Vagina (tissue), 2 donors: Measurements from ENCODE around the gene MAD1L1. TPM values are rescaled to one million over a fixed set of nuclear protein-coding genes. Genes with fewer than 3 reads are reported as not detected.

Source experiments
- DNase-seq, 2 donors: peaks; one replicate each; pipeline ENCODE4 v3.0.0-alpha.2; 2017; ENCODE audit errors: extremely low spot score in 2 of 2
- H3K27ac ChIP-seq: fragments of 200-600 bp; sonication (generic); one replicate; pipeline ENCODE4 v1.5.1; 2019
- H3K27me3 ChIP-seq: fragments of 200-600 bp; sonication (generic); one replicate; pipeline ENCODE4 v1.5.1; 2019
- H3K36me3 ChIP-seq, 2 donors: fragments of 200-600 bp; sonication (generic); one replicate each; pipeline ENCODE4 v1.5.1; 2017 to 2019
- H3K4me1 ChIP-seq: fragments of 200-600 bp; sonication (generic); one replicate; pipeline ENCODE4 v1.5.1; 2019
- H3K4me3 ChIP-seq, 2 donors: fragments of 200-600 bp; sonication (generic); 1 replicate in 1 of 2; 2 replicates in 1 of 2; pipeline ENCODE4 v1.5.1; 2016 to 2019
- H3K9me3 ChIP-seq: fragments of 200-600 bp; sonication (generic); one replicate; pipeline ENCODE4 v1.5.1; 2019
- POLR2A ChIP-seq, 2 donors: fragments of 450-650 bp; IDR thresholded peaks; one replicate each; pipeline ENCODE4 v1.6.1; 2017; ENCODE audit warnings: antibody characterized with exemption in 2 of 2, mild to moderate bottlenecking in 2 of 2, moderate library complexity in 2 of 2
- POLR2AphosphoS5 ChIP-seq, 2 donors: sonication (generic); formaldehyde crosslinking; IDR thresholded peaks; one replicate each; pipeline ENCODE4 v1.9.0; 2017; ENCODE audit warnings: antibody characterized with exemption in 2 of 2, mild to moderate bottlenecking in 2 of 2, low read depth in 1 of 2; ENCODE audit not compliant: insufficient read depth in 1 of 2
- intact Hi-C: fragments of 100-400 bp; cut with DNase I; formaldehyde crosslinking; loops from one replicate; pipeline ENCODE4 v1.15.1; 2023
- total RNA-seq: library from RNA; depleted of rRNA; stranded (reverse); fragments of >200 nt; gene quantifications from one replicate; pipeline ENCODE4 v1.2.3, GENCODE V29; 2016
- TF ChIP-seq, protein P1 (sequence below), 3 experiments: fragments of 450-650 bp in 2 of 3; fragments of 200-600 bp in 1 of 3; sonication (generic) in 1 of 3; IDR thresholded peaks; one replicate each; pipeline ENCODE4 v1.5.1; 2017 to 2019; ENCODE audit warnings: antibody characterized with exemption in 3 of 3, mild to moderate bottlenecking in 2 of 3, moderate library complexity in 2 of 3

The MAD1L1 gene
- total RNA-seq, 1 donor from 2014 or later = 62.4 TPM

DNA sequence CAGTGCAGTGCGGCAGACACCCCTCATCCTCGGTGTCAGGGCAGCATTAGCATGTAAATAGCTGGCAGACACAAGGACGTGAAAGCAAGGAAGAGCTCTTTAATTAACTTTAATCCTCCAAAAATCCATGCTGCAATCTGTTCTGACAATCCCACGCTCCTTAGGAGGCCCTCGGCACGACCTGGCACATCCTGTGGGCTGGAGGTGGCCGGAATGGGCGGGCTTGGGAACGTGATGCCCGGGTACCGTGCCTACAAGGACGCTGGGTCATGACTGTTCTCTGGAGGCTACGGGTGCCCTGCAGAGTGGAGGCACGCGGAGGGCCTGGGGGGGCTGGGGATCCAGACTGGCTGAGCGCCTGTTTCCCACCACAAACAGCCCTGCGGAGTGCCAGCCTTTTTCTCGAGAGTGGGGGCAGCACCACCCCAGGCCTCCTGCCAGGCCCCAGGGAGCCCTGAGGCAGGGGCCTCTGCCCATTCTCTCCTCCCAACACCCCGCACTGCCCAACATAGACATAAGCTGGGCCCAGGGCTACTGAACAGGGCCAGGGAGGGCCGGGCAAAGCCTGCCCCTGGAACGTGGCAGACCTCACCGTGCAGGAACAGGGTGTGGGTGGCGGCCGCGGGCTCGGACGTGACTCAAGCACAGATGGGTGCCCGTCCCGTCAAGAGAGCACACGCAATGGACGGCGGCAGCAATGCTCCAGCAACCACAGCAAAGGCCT is 189.3 kb downstream of the MAD1L1 start:
- DNase-seq = no peak
- no peaks in the 10 kb centered on the region for H3K4me1 ChIP-seq
- no peak overlapping the region for H3K27ac ChIP-seq
- intact Hi-C loops = no loop called here
- no peaks in the 10 kb centered on the region for H3K27me3 ChIP-seq
- no peaks in the 10 kb centered on the region for H3K36me3 ChIP-seq
- TF ChIP-seq, protein P1, sequence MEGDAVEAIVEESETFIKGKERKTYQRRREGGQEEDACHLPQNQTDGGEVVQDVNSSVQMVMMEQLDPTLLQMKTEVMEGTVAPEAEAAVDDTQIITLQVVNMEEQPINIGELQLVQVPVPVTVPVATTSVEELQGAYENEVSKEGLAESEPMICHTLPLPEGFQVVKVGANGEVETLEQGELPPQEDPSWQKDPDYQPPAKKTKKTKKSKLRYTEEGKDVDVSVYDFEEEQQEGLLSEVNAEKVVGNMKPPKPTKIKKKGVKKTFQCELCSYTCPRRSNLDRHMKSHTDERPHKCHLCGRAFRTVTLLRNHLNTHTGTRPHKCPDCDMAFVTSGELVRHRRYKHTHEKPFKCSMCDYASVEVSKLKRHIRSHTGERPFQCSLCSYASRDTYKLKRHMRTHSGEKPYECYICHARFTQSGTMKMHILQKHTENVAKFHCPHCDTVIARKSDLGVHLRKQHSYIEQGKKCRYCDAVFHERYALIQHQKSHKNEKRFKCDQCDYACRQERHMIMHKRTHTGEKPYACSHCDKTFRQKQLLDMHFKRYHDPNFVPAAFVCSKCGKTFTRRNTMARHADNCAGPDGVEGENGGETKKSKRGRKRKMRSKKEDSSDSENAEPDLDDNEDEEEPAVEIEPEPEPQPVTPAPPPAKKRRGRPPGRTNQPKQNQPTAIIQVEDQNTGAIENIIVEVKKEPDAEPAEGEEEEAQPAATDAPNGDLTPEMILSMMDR (IDR thresholded peaks at IDR 0.05) = no peak
- no peak for TF ChIP-seq POLR2AphosphoS5 (IDR thresholded peaks at IDR 0.05; ENCODE audit: insufficient read depth in 1 of 2, low read depth in 1 of 2)
- no peak for TF ChIP-seq POLR2A (IDR thresholded peaks at IDR 0.05)
- H3K4me3 ChIP-seq = no peak overlapping the region
- no peaks in the 10 kb centered on the region for H3K9me3 ChIP-seq

DNA sequence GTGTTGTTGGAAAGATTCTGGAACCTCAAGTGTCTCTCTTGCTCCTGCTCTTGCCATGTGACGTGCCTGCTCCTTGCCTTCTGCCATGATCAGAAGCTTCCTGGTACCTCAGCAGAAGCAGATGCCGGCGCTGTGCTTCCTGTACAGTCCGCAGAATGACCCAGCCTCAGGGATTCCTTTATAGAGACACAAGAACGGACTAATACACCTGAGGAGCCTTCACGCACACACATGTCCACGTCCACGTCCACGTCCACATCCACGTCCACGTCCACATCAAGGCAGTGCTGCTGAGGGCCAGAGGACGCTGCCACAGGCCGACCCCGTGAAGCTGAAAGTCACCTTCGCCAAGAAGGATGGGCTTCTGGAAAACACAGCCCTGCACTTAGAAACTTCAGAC is 190.1 kb downstream of the MAD1L1 start:
- Histone ChIP-seq H3K9me3 (no peaks in the 10 kb centered on the region), H3K36me3 (no peaks in the 10 kb centered on the region), H3K27me3 (no peaks in the 10 kb centered on the region), H3K4me1 (peaks cover 7% of the 10 kb centered on the region), H3K27ac (no peak overlapping the region), H3K4me3 (no peak overlapping the region)
- intact Hi-C loops = no loop called here
- DNase-seq = no peak
- TF ChIP-seq POLR2A (IDR thresholded peaks at IDR 0.05) = no peak
- TF ChIP-seq, protein P1 (IDR thresholded peaks at IDR 0.05) = no peak
- TF ChIP-seq POLR2AphosphoS5 (IDR thresholded peaks at IDR 0.05; ENCODE audit: insufficient read depth in 1 of 2, low read depth in 1 of 2) = no peak

DNA sequence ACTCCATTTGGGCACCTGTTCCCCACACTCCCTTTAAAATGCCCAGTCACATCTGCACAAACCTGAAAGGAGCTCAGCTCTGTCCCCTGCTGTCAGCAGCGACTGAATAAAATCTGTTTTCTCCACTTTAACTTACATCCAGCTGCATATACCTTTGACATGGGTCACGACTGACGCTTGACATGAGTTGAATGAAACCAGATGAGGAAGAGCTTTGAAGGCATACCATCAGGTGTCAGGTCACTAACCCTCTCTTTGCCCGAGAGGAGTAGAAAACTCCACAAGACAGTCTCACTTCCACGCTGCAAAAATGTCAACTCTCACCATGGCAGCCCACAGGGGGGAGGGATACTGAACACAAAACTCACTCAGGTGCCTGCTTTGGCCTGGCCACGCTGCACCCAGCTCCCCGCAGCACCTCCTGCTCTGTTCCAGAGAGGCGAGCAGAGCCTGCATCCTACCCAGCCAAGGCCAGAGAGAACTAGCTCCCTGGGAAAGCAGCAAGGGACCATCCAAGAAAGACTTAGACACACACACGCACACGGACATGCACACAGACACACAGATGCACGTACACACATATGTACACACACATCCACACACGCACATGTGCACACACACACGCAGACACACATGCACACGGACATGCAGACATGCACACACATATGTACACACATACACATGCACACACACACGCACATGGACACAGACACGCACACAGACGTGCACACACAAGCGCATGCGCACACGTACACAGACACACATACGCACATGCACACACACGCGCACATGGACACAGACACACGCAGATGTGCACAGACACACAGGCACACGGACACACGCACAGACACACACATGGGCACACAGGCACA is 191.0 kb downstream of the MAD1L1 start:
- peaks cover 12% of the 10 kb centered on the region for H3K4me1 ChIP-seq
- intact Hi-C loops = no loop called here
- H3K27me3 ChIP-seq = no peaks in the 10 kb centered on the region
- TF ChIP-seq POLR2A (IDR thresholded peaks at IDR 0.05) = no peak
- TF ChIP-seq POLR2AphosphoS5 (IDR thresholded peaks at IDR 0.05; ENCODE audit: insufficient read depth in 1 of 2, low read depth in 1 of 2) = no peak
- TF ChIP-seq, protein P1 (IDR thresholded peaks at IDR 0.05) = no peak
- H3K27ac ChIP-seq = no peak overlapping the region
- H3K9me3 ChIP-seq = no peaks in the 10 kb centered on the region
- DNase-seq = no peak
- no peak overlapping the region for H3K4me3 ChIP-seq
- H3K36me3 ChIP-seq = no peaks in the 10 kb centered on the region

DNA sequence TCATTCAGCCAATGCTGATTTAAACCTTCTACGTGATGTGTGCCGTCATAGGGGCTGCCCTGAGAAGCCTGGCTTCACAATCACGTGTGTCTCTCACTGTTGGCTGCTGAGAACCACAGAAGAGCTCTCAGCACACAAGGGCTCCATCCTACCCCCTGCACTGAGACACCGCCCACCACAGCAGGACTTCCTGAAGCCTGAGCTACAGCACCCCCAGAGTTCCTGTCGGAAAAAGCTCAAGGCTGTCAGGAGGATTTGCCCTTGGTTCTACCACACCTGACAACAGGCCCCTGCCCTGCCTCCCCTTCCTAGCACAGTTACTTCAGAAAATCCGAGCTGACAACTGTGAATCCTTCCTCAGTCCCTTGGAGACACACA is 191.9 kb downstream of the MAD1L1 start:
- no peak for TF ChIP-seq POLR2A (IDR thresholded peaks at IDR 0.05)
- no peak for TF ChIP-seq POLR2AphosphoS5 (IDR thresholded peaks at IDR 0.05; ENCODE audit: insufficient read depth in 1 of 2, low read depth in 1 of 2)
- TF ChIP-seq, protein P1 (IDR thresholded peaks at IDR 0.05) = no peak
- Histone ChIP-seq H3K27ac (no peak overlapping the region), H3K4me1 (peaks cover 12% of the 10 kb centered on the region), H3K4me3 (no peak overlapping the region), H3K9me3 (no peaks in the 10 kb centered on the region), H3K36me3 (no peaks in the 10 kb centered on the region), H3K27me3 (no peaks in the 10 kb centered on the region)
- intact Hi-C loops = no loop called here
- no peak for DNase-seq
